ENCODE results near the gene CASZ1. TPM values are rescaled to one million over a fixed set of nuclear protein-coding genes. Genes with fewer than 3 reads are reported as not detected.

CASZ1 gene
- polyA plus RNA-seq, 6 donors from 2014 or later: 2.6 to 5.6 (median 3.8) TPM

- Mint-ChIP-seq H3K36me3 (no peaks in the 10 kb centered on the region), H3K4me3 (no peak overlapping the region), H3K4me1 (no peaks in the 10 kb centered on the region), H3K27me3 (peaks cover 15 to 43% (median 24%) of the 10 kb centered on the region in 3 donors), H3K9me3 (no peaks in the 10 kb centered on the region), H3K27ac (no peak overlapping the region)
- ATAC-seq (ENCODE audit: low read depth in 2 of 2) (no peak), DNase-seq (no peak)
These were observed 22.1 kb upstream of the CASZ1 start for GRCh38 chr1:10818262-10819197.

DNA sequence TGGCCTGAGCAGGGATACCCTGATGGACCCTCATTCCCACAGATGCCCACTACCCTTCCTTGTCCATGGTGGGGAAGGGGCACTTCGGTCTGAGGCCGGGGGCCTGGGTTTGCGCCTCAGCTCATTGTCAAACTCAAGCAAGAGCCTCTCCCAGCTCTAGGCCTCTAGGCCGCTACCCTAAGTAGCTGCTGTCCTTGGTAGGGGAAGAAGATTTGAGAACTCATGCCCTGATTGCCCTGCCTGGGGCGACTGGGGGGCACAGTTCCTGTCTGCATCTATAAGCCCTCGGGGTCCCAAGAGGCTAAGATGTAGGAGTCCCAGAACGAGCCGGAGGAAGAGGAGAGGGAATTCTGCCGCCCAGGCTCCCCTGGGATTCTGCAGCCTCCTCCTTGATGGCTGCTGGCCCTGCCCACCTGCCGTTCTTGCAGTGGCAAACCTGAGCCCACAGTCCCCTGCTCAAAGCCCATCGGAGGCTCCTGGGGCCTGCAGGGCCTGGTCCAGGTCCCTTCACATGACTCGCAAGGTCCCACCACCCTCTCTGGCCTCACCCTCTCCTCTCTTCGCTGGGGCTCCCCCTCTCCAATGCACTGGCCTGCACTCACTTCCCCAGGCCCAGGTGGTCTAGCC, 20.4 kb upstream of the CASZ1 start:
- ATAC-seq (ENCODE audit: low read depth in 2 of 2): no peak
- Mint-ChIP-seq H3K27ac (peak overlapping the region in 1 of 6 donors; percentile 67), H3K4me1 (no peaks in the 10 kb centered on the region), H3K27me3 (peaks cover 11 to 33% (median 29%) of the 10 kb centered on the region in 3 donors), H3K4me3 (no peak overlapping the region), H3K36me3 (no peaks in the 10 kb centered on the region), H3K9me3 (no peaks in the 10 kb centered on the region)
- DNase-seq: no peak

GRCh38 chr1:10816233-10816632, 19.8 kb upstream of the CASZ1 start:
- DNase-seq: no peak
- Mint-ChIP-seq H3K36me3 (no peaks in the 10 kb centered on the region), H3K9me3 (no peaks in the 10 kb centered on the region), H3K4me3 (no peak overlapping the region), H3K4me1 (no peaks in the 10 kb centered on the region), H3K27ac (no peak overlapping the region), H3K27me3 (peaks cover 14 to 35% (median 29%) of the 10 kb centered on the region in 3 donors)
- no peak for ATAC-seq (ENCODE audit: low read depth in 2 of 2)

DNA sequence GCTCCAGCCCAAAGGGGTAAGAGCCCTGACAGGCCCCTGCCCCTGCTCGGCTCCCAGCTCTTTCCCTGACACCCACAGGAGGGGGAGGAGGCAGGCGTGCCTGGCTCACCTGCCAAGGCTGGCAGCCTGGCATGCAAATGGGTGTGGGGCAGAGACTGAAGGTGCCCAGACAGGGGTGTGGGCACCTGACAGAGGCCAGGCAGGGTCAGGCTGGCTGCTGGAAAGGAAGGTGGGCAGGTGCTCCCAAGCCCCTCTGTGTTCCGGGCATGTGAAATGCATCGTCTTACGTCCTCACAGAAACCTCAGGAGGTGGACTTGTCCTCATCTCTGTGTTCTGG, 19.4 kb upstream of the CASZ1 start:
- Mint-ChIP-seq H3K27ac (no peak overlapping the region), H3K4me3 (no peak overlapping the region), H3K27me3 (peaks cover 15 to 37% (median 32%) of the 10 kb centered on the region in 3 donors), H3K36me3 (no peaks in the 10 kb centered on the region), H3K9me3 (no peaks in the 10 kb centered on the region), H3K4me1 (no peaks in the 10 kb centered on the region)
- ATAC-seq (ENCODE audit: low read depth in 2 of 2) (no peak), DNase-seq (no peak)

DNA sequence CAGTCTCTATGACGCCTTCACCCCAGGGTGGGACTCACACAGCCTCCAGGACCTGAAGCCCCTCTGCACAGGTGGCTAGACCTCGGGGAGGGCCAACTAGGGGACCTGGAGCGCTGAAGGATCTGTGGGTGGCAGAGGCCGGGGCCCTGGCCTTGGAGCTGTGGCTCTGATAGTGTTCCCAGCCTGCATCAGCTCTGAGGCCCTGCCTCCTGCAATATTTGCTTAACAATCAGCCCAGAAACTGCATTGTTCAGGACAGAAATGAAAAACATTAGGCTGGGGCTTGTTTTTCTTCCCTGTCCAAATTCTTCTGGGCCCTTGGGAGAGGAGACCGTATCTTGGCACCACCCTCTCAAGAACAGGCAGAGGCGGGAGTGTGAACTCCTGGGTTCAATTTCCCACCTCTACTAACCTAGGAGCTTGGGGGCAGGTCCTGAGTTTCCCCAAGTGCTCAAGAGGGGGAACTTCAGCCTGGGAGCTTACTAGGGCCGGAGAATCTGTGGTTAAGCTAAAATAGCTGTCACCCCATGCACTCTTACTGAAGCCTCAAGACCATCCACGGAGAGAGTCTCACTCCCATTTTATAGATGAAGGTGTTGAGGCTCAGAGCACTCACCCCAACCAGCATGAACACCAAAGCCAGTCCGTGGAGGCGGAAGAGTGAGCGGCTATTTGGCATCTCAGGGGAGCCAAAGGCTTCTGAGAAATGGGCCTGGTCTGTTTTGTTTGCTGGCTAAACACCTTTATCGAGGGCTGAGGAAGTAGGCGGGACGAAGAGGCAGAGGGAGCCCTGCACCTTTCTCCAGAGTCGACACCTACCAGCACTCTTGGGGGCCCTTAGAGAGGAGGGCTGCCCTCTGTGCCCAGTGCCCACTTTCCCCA, 18.8 kb upstream of the CASZ1 start:
- ATAC-seq (ENCODE audit: low read depth in 2 of 2) (no peak), DNase-seq (no peak)
- Mint-ChIP-seq H3K27me3 (peaks cover 15 to 43% (median 37%) of the 10 kb centered on the region in 3 donors), H3K4me3 (no peak overlapping the region), H3K27ac (no peak overlapping the region), H3K36me3 (no peaks in the 10 kb centered on the region), H3K4me1 (no peaks in the 10 kb centered on the region), H3K9me3 (no peaks in the 10 kb centered on the region)

DNA sequence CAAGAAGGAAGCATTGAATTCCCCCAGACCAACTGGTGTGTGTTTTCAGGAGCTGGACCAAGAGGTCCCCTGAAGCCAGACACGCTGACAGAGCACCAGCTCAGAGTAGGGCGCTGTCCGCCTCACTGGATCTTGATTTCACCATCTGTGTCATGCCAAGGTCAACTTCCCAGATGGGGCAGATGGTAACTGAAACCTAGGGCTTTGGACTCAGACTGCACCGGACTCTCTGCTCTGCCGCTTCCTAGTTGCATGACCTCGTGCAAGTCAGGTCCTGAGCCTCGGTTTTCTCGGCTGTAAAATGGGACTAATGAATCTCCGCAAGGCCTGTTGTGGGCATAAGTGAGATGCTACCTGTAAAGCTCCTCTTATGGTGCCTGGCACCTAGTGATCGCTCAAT, 17.9 kb upstream of the CASZ1 start:
- Mint-ChIP-seq H3K36me3 (no peaks in the 10 kb centered on the region), H3K27ac (no peak overlapping the region), H3K27me3 (peaks cover 15 to 52% (median 41%) of the 10 kb centered on the region in 3 donors), H3K4me3 (no peak overlapping the region), H3K9me3 (no peaks in the 10 kb centered on the region), H3K4me1 (no peaks in the 10 kb centered on the region)
- DNase-seq (no peak), ATAC-seq (ENCODE audit: low read depth in 2 of 2) (no peak)

GRCh38 chr1:10813799-10814198, 17.4 kb upstream of the CASZ1 start:
- ATAC-seq (ENCODE audit: low read depth in 2 of 2) (no peak), DNase-seq (no peak)
- Mint-ChIP-seq H3K36me3 (no peaks in the 10 kb centered on the region), H3K9me3 (no peaks in the 10 kb centered on the region), H3K27me3 (peaks cover 20 to 57% (median 42%) of the 10 kb centered on the region in 3 donors), H3K4me1 (peaks cover 0 to 3% (median 0%) of the 10 kb centered on the region in 3 donors), H3K27ac (no peak overlapping the region), H3K4me3 (no peak overlapping the region)

GRCh38 chr1:10812387-10812915, 16.0 kb upstream of the CASZ1 start:
- no peaks in the 10 kb centered on the region for H3K36me3 Mint-ChIP-seq
- no peak overlapping the region for H3K4me3 Mint-ChIP-seq
- H3K27me3 Mint-ChIP-seq: peaks cover 31 to 66% (median 49%) of the 10 kb centered on the region in 3 donors
- no peak overlapping the region for H3K27ac Mint-ChIP-seq
- H3K9me3 Mint-ChIP-seq: no peaks in the 10 kb centered on the region
- DNase-seq (no peak), ATAC-seq (ENCODE audit: low read depth in 2 of 2) (no peak)
- H3K4me1 Mint-ChIP-seq: peaks cover 0 to 3% (median 0%) of the 10 kb centered on the region in 3 donors

DNA sequence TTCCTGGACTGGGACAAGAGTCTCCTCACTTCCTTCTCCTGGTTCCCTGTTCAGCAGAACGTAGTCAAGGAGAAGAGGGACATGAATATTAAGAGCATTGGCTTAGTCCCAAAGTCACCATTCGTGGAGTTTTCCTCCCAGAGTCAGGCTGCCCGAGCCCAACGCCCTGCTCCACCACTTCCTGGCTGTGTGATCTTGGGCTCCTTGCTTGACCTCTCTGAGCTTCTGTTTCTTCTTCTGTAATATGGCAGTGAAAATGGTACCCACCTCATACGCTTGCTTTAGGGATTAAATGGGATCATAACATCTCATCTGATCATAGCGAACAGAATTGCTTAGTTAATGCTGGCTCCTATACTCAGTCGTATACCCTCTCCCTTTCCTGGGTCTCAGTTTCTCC, 12.0 kb upstream of the CASZ1 start:
- Mint-ChIP-seq H3K27me3 (peaks cover 42 to 77% (median 73%) of the 10 kb centered on the region in 3 donors), H3K9me3 (no peaks in the 10 kb centered on the region), H3K36me3 (no peaks in the 10 kb centered on the region), H3K27ac (no peak overlapping the region), H3K4me3 (peak overlapping the region in 1 of 8 donors; percentile 54), H3K4me1 (peaks cover 0 to 6% (median 0%) of the 10 kb centered on the region in 3 donors)
- no peak for ATAC-seq (ENCODE audit: low read depth in 2 of 2)
- DNase-seq: no peak

DNA sequence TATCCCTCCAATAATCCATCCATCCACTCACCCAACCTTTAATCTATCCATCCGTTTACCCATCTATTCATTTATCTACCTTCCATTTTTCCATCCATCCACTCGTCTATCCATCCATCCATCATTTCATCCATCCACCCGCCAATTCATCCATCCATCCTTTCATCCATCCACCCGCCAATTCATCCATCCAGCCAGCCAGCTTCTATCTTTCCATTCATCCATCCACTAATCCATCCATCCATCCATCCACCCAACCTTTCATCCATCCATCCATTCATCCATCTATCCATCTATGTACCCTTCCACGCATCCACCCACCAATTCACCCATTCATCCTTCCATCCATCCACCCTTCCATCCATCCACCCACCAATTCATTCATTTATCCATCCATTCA, 10.5 kb upstream of the CASZ1 start:
- no peak for DNase-seq
- Mint-ChIP-seq H3K4me1 (peaks cover 0 to 6% (median 0%) of the 10 kb centered on the region in 3 donors), H3K4me3 (no peak overlapping the region), H3K9me3 (no peaks in the 10 kb centered on the region), H3K36me3 (no peaks in the 10 kb centered on the region), H3K27me3 (peaks cover 54 to 81% (median 72%) of the 10 kb centered on the region in 3 donors), H3K27ac (no peak overlapping the region)
- ATAC-seq (ENCODE audit: low read depth in 2 of 2): no peak

- ATAC-seq (ENCODE audit: low read depth in 2 of 2): no peak
- Mint-ChIP-seq H3K4me3 (no peak overlapping the region), H3K27ac (peak overlapping the region in 1 of 6 donors; percentile 47), H3K4me1 (peaks cover 0 to 6% (median 0%) of the 10 kb centered on the region in 3 donors), H3K9me3 (peaks cover 0 to 3% (median 0%) of the 10 kb centered on the region in 7 donors), H3K27me3 (peaks cover 67 to 75% (median 70%) of the 10 kb centered on the region in 3 donors), H3K36me3 (no peaks in the 10 kb centered on the region)
- no peak for DNase-seq
These were observed 7.8 kb upstream of the CASZ1 start for GRCh38 chr1:10803971-10804820.

GRCh38 chr1:10802944-10803715, 6.7 kb upstream of the CASZ1 start:
- ATAC-seq (ENCODE audit: low read depth in 2 of 2): no peak
- Mint-ChIP-seq H3K4me1 (peaks cover 0 to 4% (median 0%) of the 10 kb centered on the region in 3 donors), H3K27me3 (peaks cover 67 to 75% (median 70%) of the 10 kb centered on the region in 3 donors), H3K4me3 (no peak overlapping the region), H3K9me3 (peaks cover 0 to 3% (median 0%) of the 10 kb centered on the region in 7 donors), H3K36me3 (no peaks in the 10 kb centered on the region), H3K27ac (peak overlapping the region in 1 of 6 donors; percentile 15)
- no peak for DNase-seq
